ENCODE data around the gene MAB21L3. TPM values are rescaled to one million over a fixed set of nuclear protein-coding genes. Genes with fewer than 3 reads are reported as not detected.

MAB21L3 gene
- total RNA-seq, 2 donors from 2014 or later: not detected

GRCh38 chr1:116152577-116152943, 41.4 kb downstream of the MAB21L3 start:
- no peak overlapping the region for H3K27ac ChIP-seq
- TF ChIP-seq, protein P1, sequence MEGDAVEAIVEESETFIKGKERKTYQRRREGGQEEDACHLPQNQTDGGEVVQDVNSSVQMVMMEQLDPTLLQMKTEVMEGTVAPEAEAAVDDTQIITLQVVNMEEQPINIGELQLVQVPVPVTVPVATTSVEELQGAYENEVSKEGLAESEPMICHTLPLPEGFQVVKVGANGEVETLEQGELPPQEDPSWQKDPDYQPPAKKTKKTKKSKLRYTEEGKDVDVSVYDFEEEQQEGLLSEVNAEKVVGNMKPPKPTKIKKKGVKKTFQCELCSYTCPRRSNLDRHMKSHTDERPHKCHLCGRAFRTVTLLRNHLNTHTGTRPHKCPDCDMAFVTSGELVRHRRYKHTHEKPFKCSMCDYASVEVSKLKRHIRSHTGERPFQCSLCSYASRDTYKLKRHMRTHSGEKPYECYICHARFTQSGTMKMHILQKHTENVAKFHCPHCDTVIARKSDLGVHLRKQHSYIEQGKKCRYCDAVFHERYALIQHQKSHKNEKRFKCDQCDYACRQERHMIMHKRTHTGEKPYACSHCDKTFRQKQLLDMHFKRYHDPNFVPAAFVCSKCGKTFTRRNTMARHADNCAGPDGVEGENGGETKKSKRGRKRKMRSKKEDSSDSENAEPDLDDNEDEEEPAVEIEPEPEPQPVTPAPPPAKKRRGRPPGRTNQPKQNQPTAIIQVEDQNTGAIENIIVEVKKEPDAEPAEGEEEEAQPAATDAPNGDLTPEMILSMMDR (IDR thresholded peaks at IDR 0.05): no peak
- ATAC-seq (ENCODE audit: insufficient number of reproducible peaks, low FRiP score, low read depth) (no peak), DNase-seq (ENCODE audit: low spot score) (no peak)
- peaks cover 0 to 8% of the 10 kb centered on the region in 2 donors for H3K4me1 ChIP-seq (ENCODE audit: control insufficient read depth in 1 of 2, low read depth in 2 of 2)
- no peaks in the 10 kb centered on the region for H3K36me3 ChIP-seq
- peak overlapping the region; percentile 77 for H3K4me3 ChIP-seq
- no peaks in the 10 kb centered on the region for H3K27me3 ChIP-seq (replicated peaks; ENCODE audit: insufficient read depth)
- no peaks in the 10 kb centered on the region for H3K9me3 ChIP-seq

DNA sequence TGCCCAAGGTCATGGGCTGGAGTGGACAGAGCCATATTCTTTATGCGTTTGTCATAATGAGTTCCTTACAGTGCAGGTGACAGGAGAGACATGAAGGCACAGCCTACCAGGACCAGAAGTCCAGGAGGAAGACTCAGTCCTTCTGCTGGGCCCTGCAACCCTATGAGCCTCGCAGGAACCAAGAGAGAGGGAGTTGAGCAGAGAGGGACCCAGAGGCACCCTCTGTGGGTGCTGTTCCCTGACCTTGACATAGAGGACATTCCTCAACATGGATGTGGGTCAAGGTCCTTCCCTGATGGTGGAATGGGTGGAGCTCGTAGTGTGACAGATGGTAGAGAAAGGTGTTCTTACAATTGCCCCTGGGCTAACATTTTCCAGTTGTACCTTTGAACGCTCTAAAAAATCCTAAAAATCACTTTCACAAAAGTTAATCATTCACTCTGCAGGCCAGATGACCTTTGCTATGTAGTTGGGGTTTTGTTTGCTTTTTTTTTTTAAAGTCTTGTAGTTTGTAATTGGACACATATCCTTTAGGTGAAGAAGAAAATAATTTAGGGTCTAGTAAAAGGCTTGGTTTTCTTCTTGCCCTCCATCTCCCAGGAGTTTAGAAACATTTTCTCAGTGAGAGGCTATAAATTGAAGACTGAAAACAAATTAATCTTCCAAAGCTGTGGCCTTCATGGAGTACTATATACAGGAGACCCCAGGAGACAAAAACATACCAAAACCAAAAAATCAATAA, 41.9 kb downstream of the MAB21L3 start:
- H3K27ac ChIP-seq: no peak overlapping the region
- no peak overlapping the region for H3K4me3 ChIP-seq
- no peak for DNase-seq (ENCODE audit: low spot score)
- H3K9me3 ChIP-seq: no peaks in the 10 kb centered on the region
- TF ChIP-seq, protein P1 (IDR thresholded peaks at IDR 0.05): no peak
- H3K36me3 ChIP-seq: no peaks in the 10 kb centered on the region
- no peak for ATAC-seq (ENCODE audit: insufficient number of reproducible peaks, low FRiP score, low read depth)
- peaks cover 0 to 8% of the 10 kb centered on the region in 2 donors for H3K4me1 ChIP-seq (ENCODE audit: control insufficient read depth in 1 of 2, low read depth in 2 of 2)
- no peaks in the 10 kb centered on the region for H3K27me3 ChIP-seq (replicated peaks; ENCODE audit: insufficient read depth)

DNA sequence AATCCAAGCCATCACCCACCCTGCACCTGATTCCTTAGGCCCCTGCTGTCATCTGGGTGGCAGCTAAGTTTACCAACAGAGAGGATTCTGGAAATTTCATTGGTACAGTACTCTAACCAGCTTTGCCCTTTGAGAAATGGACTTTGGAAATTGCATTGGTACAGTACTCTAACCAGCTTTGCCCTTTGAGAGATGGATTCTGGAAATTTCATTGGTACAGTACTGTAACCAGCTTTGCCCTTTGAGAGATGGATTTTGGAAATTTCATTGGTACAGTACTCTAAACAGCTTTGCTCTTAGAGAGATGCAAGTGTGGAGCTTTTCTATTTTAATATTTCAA, 42.5 kb downstream of the MAB21L3 start:
- H3K27ac ChIP-seq: no peak overlapping the region
- DNase-seq (ENCODE audit: low spot score): no peak
- no peaks in the 10 kb centered on the region for H3K27me3 ChIP-seq (replicated peaks; ENCODE audit: insufficient read depth)
- TF ChIP-seq, protein P1 (IDR thresholded peaks at IDR 0.05): no peak
- no peak overlapping the region for H3K4me3 ChIP-seq
- no peak for ATAC-seq (ENCODE audit: insufficient number of reproducible peaks, low FRiP score, low read depth)
- no peaks in the 10 kb centered on the region for H3K9me3 ChIP-seq
- no peaks in the 10 kb centered on the region for H3K36me3 ChIP-seq
- H3K4me1 ChIP-seq (ENCODE audit: control insufficient read depth in 1 of 2, low read depth in 2 of 2): peaks cover 0 to 8% of the 10 kb centered on the region in 2 donors

DNA sequence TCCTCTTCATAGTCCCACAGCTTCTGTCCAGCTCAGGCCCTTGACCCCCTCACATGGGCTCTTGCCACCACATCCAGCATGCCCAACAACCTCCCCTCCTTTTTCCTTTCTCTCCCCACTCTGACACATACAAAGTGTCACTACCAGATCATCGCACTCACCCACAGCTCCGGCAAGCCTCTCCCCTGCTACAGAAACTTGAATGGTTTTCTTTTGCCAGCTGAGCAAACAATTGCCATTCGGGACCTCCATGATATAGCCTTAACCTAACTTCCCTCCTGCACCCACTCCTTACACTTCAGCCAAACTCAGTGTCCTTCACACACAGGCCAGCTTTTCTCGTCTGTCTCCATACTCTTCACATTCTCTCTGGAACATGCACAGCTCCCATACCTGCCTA, 43.3 kb downstream of the MAB21L3 start:
- Histone ChIP-seq H3K4me1 (ENCODE audit: control insufficient read depth in 1 of 2, low read depth in 2 of 2) (peaks cover 0 to 8% of the 10 kb centered on the region in 2 donors), H3K9me3 (no peaks in the 10 kb centered on the region), H3K36me3 (no peaks in the 10 kb centered on the region), H3K4me3 (no peak overlapping the region), H3K27me3 (replicated peaks; ENCODE audit: insufficient read depth) (no peaks in the 10 kb centered on the region), H3K27ac (no peak overlapping the region)
- DNase-seq (ENCODE audit: low spot score) (no peak), ATAC-seq (ENCODE audit: insufficient number of reproducible peaks, low FRiP score, low read depth) (no peak)
- TF ChIP-seq, protein P1 (IDR thresholded peaks at IDR 0.05): no peak

GRCh38 chr1:116157096-116157495, 45.9 kb downstream of the MAB21L3 start:
- Histone ChIP-seq H3K27ac (no peak overlapping the region), H3K4me1 (ENCODE audit: control insufficient read depth in 1 of 2, low read depth in 2 of 2) (peaks cover 0 to 2% of the 10 kb centered on the region in 2 donors), H3K27me3 (replicated peaks; ENCODE audit: insufficient read depth) (no peaks in the 10 kb centered on the region), H3K4me3 (no peak overlapping the region), H3K36me3 (no peaks in the 10 kb centered on the region), H3K9me3 (no peaks in the 10 kb centered on the region)
- DNase-seq (ENCODE audit: low spot score) (no peak), ATAC-seq (ENCODE audit: insufficient number of reproducible peaks, low FRiP score, low read depth) (no peak)
- TF ChIP-seq, protein P1 (IDR thresholded peaks at IDR 0.05): no peak

Data from thoracic aorta (tissue), 2 donors.